ENCODE data around the gene ARID3A.
A peak's percentile ranks its signal among the peaks of the same experiment; 100 is the strongest.

ARID3A gene

DNA sequence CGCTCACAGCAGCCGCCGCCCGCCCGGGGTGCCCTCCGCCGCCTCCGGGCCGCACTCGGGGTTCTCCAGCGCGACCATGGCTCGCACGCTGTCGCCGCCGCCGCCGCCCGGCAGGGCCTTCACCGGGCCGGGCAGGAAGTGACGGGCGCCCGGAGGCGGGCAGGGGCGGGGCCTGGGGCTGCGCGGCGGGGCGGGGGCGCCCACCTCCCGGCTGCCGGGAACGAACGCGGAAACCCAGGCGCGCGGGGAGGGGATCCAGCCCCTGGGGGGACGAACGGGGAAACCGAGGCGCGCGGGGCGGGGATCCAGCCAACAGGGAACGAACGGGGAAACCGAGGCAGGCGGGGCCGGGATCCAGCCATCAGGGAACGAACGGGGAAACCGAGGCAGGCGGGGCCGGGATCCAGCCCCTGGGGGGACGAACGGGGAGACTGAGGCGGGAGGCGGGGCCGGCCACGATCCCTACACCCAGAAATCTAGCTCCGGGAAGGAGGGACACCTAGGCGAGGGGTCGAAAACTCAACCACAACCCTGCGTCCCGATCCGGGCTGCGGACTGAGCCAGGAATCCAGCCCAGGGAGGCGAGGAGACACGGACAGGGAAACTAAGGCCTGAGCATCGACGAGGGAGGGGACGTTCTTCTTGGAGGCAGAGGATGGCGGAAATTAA, 12.6 kb upstream of the ARID3A start, which contains the start of gene R3HDM4:
R3HDM4 (minus strand) TSS at position 140 of the 669 bp plus-strand sequence; CDS start at position 78, 62 bp downstream.
- DNase-seq, result peak; percentile 86

GRCh38 chr19:916645-917322, 9.1 kb upstream of the ARID3A start:
- DNase-seq, result no peak

DNA sequence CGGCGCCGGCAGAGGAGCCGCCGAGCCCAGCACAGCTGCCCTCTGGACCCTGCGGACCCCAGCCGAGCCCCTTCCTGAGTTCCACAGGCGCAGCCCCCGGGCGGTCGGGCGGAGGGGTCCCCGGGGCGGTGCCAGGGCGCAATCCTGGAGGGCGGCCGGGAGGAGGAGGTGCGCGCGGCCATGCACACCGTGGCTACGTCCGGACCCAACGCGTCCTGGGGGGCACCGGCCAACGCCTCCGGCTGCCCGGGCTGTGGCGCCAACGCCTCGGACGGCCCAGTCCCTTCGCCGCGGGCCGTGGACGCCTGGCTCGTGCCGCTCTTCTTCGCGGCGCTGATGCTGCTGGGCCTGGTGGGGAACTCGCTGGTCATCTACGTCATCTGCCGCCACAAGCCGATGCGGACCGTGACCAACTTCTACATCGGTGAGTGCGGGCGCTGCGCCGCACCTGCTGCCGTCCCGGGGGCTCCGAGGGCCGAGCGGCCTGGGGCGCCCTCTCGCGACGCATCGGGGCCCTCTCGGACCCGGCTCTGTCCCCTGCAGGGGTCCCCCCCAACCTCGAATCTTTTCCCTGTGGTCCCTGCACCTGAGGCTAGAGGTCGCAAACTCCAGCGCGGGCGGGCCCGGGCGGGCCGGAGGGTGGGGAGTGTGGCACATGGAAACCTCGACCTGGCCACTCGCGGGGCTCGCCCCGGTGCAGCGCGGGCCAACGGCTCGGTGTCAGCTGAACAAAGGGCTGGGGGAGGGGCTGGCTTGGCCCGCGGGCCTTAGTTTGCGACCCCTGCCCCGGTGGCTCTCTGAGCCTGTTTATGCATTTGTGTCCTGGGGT, 8.3 kb upstream of the ARID3A start, which contains the start of gene KISS1R:
KISS1R (plus strand) TSS at position 11 of the 829 bp plus-strand sequence; CDS start at position 181, 170 bp downstream.
- DNase-seq, result peak; percentile 50

DNA sequence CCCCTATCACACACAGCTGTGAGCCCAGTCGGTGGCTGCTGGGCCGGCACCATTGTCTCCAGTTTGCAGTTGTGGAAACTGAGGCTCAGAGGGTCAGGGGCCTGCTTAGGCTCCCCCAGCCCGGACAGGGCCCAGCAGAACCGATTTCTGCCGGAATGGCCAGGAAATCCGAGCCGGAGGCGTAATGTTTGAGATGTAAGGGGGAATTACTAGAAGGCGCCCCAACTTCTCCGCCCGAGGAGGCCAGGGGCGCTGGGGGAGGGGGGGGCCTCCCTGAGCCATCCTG, 7.7 kb upstream of the ARID3A start:
- no peak for DNase-seq

DNA sequence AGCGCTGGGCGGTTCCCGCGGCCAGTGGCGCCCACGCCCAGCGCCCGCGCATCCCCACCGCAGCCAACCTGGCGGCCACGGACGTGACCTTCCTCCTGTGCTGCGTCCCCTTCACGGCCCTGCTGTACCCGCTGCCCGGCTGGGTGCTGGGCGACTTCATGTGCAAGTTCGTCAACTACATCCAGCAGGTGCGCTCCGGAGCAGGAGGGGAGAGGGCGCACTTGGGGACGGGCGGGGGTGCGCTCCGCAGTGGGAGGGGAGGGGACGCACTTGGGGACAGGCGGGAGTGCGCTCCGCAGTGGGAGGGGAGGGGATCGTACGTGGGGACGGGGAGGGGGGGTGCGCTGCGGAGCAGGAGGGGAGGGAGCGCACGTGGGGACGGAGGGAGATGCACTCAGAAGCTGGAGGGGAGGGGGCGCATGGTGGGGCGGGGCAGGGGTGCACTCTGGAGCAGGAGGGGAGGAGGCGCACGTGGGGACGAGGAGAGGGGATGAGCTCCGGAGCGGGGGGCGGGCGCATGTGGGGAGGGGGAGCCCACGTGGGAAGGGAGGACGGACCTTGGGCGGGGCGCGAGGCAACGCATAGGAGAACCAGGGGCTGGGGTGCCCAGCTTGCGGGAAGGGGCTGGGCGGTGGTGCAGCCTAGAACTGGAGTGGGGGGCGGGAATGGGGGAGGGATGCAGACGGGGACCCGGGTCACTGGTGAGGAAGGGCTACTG, 7.2 kb upstream of the ARID3A start:
- DNase-seq, result peak; percentile 68

- DNase-seq, result peak; percentile 54
These were observed 6.4 kb upstream of the ARID3A start for GRCh38 chr19:919199-920050.

DNA sequence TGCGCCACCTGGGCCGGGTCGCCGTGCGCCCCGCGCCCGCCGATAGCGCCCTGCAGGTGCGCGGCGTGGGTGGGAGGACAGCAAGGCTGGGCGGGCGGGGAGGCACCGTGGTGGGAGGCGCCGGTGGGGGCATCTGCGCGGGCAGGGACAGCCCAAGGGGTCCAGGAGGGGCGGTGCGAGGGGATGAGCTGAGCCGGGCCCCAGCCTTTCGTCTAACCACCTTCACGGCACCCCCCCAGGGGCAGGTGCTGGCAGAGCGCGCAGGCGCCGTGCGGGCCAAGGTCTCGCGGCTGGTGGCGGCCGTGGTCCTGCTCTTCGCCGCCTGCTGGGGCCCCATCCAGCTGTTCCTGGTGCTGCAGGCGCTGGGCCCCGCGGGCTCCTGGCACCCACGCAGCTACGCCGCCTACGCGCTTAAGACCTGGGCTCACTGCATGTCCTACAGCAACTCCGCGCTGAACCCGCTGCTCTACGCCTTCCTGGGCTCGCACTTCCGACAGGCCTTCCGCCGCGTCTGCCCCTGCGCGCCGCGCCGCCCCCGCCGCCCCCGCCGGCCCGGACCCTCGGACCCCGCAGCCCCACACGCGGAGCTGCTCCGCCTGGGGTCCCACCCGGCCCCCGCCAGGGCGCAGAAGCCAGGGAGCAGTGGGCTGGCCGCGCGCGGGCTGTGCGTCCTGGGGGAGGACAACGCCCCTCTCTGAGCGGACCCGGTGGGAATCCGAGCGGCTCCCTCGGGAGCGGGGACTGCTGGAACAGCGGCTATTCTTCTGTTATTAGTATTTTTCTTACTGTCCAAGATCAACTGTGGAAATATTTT, 5.6 kb upstream of the ARID3A start:
- peak; percentile 77 for DNase-seq

DNA sequence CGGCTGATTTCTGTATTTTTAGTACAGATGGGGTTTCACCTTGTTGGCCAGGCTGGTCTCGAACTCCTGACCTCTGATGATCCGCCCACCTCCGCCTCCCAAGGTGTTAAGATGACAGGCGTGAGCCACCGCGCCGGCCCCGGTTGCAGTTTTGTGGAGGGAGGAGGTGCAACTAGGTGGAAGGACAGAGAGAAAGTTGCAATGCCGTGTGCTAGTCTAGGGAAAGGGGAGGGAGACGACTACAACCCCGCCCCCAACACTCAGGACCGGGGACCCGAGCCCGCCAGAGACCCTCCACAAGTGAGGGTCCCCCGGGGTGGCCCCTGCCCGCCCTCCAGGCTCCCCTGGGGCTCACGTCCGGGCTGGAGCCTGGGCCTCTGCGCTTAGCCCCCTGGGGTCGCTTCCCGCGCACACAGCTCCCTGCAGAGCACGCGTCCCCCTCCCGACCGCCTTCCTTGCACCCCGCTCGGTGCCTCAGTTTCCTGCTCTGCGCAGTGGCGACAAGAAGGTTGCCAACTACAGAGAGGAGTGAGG, 1.2 kb upstream of the ARID3A start:
- DNase-seq, result peak; percentile 52

- peak; percentile 85 for DNase-seq
These were observed 729 bp upstream of the ARID3A start for GRCh38 chr19:925087-925525.

- DNase-seq, result no peak
These were observed 421 bp downstream of the ARID3A start for GRCh38 chr19:926323-926588.

DNA sequence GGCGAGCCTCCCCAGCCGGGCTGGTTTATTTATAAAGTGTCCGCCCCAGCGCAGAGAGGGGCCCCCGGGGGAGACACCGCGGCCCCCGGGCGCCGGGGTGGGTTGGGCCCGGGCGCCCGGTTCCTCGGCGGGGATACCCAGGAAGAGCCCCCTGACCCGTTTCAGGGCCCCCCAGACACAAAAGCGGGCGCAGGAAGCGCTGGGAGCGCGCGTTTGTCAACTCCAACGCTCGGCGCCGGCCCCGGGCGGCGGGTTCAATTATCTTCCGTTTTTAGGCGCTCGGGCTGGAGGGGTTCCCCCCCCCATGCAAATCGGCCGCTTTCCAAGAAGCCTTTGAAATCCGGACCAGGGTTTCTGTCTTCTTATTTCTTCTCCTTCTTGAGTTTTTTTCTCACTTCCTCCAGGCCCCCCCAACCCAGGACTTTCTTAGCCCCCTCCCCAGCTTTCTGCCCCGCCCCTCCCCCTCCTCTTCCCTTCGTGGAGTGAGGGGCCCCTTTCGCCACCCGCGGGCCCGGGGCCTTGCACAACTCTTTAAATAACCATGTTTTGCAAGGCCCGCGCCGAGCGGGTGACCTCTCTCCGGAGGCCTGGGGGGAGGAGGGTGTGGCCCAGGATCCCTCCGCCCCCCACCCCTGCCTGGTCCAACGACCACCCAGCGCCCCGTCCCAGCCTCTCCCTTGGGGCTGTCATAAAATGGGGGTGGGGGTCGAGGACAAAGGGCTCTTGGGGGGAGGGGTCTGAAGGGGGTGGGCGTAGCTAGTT, 935 bp downstream of the ARID3A start:
- peak; percentile 57 for DNase-seq

GRCh38 chr19:927351-927779, 1.5 kb downstream of the ARID3A start:
- no peak for DNase-seq

GRCh38 chr19:927780-928401, 2.1 kb downstream of the ARID3A start:
- DNase-seq, result no peak

DNA sequence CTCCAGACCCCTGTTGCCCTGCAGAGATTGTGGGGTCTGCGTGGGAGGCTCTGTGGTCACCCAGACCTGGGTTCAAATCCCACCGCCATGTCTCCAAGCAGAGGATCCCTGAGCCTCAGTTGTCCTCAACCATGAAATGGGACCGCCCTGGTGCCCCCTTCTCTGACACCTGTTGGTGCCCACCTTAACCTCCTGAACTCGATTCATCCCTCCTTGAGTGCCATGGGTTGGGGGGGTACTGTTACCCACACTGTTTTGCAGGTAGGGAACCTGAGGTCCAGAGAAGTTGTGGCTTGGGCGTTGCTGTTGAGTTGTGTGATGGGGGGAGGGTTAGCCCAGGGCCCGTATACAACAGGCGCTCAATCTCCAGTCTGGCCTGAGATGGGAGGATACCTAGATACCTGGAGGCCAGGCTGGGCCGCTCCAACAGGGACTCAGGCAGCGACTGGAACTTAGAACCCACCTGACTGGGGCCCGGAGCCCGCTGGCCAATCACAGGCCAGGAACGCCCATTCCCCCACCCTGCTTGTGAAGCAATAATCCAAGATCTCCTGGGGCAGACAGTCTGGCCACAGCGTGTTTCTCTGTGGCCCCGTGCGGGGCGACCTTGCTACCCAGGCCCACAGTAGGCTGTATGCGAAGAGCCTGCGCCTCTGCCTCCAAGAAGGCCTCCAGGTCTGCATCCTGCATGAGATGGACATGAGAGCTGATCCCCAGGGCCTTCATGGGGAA, 2.8 kb downstream of the ARID3A start:
- no peak for DNase-seq

DNA sequence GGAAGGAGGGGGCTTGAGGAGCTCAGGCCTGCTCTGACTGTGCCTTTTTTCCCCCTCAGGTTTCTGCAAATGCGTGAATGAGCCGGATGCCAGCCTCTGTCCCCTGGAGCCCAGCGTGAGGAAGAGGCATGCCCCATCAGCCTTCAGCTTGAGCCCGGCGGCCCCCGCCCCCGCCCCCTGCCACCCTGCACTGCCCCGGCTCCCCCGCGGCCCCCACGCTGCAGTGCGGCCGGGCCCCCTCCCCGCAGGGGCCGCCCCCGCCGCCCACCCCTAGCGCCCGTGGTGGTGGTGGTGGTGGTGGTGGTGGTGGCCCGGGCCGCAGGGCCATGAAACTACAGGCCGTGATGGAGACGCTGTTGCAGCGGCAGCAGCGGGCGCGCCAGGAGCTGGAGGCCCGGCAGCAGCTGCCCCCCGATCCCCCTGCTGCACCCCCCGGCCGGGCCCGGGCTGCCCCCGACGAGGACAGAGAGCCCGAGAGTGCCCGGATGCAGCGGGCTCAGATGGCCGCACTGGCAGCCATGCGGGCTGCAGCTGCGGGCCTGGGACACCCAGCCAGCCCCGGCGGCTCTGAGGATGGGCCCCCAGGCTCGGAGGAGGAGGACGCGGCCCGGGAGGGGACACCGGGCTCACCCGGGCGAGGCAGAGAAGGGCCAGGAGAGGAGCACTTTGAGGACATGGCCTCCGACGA, 3.5 kb downstream of the ARID3A start:
- no peak for DNase-seq

DNA sequence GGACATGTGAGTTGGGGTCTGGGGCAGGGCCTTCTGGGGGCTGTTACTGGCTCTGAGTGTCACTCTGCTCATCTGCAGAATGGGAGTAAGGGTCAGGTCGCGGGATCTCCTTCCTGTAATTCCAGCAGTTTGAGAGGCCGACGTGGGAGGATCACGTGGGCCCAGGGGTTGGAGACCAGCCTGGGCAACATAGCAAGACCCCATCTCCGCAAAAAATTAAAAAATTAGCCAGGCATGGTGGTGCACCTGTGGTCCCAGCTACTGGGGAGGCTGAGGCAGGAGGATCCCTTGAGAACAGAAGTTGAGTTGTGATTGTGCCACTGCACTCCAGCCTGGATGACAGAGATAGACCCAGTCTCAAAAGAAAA, 4.0 kb downstream of the ARID3A start:
- DNase-seq, result no peak

- no peak for DNase-seq
These were observed 6.2 kb downstream of the ARID3A start for GRCh38 chr19:931860-932647.
